ENCODE results near the gene ARID5A. TPM values are rescaled to one million over a fixed set of nuclear protein-coding genes. Genes with fewer than 3 reads are reported as not detected.
A peak's percentile ranks its signal among the peaks of the same experiment; 100 is the strongest.
"Not testable (repeated sequence)": the region's sequence is repeated elsewhere in the genome, so short reads cannot be mapped to it uniquely, and the experiment has no call there.

ARID5A gene, protein sequence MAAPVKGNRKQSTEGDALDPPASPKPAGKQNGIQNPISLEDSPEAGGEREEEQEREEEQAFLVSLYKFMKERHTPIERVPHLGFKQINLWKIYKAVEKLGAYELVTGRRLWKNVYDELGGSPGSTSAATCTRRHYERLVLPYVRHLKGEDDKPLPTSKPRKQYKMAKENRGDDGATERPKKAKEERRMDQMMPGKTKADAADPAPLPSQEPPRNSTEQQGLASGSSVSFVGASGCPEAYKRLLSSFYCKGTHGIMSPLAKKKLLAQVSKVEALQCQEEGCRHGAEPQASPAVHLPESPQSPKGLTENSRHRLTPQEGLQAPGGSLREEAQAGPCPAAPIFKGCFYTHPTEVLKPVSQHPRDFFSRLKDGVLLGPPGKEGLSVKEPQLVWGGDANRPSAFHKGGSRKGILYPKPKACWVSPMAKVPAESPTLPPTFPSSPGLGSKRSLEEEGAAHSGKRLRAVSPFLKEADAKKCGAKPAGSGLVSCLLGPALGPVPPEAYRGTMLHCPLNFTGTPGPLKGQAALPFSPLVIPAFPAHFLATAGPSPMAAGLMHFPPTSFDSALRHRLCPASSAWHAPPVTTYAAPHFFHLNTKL
- polyA plus RNA-seq (2013, experiment 1 of 2; ENCODE audit: insufficient read length) = 12.7 TPM
- polyA plus RNA-seq (2013, experiment 2 of 2; ENCODE audit: insufficient read length) = 12.5 TPM

DNA sequence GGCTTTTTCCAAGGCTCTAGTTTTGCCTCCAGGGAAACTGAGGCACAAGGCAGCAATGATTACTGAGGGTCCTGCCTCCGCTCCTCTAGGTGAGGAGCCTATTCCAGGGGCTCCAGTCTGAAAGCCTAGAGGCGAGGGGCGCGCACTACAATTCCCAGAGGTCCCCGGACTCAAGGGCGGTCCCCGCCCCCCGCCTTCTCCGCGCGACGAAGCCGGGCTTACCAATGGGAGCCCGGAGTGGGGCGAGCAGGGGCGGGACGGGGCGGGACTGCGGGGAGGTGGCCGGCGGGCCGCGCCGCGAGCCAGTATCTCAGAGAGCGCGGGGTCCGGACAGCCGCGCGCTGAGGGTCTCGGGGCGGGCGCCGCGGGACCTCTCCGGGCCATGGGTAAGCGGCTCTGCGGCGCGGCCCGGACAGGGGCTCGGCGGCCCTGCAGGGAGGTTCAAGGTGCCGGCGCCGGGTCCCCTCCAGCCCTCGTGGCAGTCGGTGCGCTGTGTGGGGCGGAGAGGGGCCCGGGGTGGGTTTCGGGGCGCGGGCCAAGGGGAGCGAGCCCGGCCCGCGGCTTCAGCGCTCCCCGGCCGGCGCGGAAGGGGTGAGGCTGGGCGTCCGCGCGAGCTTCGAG lies at the start of gene ARID5A:
TSS of gene ARID5A (plus strand) at position 308 of the 621 bp plus-strand sequence. CDS start at position 383, 75 bp downstream.
- peak; percentile 90 for DNase-seq

GRCh38 chr2:96489261-96489660 lies 47.3 kb upstream of the ARID5A start:
- DNase-seq = no peak

DNA sequence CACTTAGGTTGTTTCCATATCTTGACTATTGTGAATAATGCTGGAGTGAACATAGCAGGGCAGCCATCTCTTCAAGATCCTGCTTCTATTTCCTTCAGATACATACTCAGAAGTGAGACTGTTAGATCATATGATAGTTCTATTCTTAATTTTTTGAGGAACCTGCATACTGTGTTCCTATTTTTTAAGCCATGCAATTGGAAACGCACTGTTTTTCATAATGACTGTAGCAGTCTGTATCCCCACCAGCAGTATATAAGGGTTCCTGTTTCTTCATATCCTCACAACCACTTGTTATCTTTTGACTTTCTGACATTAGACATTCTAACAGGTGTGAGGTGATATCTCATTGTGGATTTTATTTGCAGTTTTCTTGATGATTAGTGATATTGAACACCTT lies 46.9 kb upstream of the ARID5A start:
- DNase-seq = no peak

DNA sequence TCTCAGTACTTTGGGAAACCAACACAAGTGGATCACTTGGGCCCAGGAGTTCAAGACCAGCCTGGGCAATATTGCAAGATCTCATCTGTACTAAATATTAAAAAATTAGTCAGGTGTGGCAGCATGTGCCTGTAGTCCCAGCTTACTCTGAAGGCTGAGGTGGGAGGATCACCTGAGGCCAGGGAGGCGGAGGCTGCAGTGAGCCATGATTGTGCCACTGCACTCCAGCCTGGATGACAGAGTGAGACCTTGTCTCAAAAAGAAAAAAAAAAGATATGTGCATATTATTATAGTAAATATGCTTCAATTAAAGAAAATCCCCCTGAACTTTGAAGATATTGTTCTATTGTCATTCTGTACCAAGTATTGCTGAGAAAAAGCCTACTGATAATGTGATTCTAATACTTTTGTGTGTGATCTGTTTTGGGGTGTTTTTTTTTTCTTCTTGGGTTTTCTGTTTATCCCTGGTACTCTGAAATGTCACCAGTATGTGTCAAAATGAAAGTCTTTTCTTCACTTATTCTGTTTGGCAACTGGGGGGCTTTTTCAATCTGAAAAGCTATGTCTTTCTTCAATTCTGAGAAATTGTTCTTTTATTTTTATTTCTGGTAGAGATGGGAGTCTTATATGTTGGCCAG lies 44.6 kb upstream of the ARID5A start:
- DNase-seq = no peak

DNA sequence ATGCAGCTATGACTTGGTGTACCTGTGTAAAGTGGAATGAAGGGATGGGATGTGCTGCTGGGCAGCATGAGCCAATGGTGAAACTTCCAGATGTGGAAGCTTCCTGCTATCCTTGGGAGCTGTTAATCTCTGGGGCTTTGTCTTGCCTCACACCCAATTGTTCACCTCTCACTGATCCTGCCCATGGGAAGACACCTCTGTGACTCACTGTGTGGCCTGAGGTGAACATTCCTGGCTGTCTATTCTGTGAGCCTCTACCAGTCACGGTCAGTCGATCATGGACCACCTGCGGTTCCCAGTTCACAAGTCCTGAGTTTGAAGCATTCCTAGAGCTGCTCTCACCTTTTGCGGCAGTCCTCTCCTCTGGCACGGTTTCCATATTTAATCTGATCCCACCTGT lies 43.5 kb upstream of the ARID5A start:
- DNase-seq = no peak

DNA sequence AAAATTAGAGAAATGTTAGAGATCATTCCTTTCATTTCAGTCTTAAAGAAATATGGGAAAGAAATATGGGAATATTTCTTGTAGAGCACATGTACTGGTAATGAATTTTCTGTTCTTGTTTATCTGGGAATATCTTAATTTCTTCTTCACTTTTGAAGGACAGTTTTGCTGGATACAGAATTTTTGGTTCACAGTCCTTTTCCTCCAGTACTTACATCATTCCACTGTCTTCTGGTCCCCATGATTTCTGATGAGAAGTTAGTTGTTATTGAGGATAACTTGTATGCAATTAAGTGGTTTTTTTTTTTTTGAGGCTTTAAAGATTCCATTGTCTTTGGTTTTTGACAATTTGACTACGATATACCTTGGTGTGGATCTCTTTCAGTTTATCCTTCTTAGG lies 42.4 kb upstream of the ARID5A start:
- DNase-seq = no peak

DNA sequence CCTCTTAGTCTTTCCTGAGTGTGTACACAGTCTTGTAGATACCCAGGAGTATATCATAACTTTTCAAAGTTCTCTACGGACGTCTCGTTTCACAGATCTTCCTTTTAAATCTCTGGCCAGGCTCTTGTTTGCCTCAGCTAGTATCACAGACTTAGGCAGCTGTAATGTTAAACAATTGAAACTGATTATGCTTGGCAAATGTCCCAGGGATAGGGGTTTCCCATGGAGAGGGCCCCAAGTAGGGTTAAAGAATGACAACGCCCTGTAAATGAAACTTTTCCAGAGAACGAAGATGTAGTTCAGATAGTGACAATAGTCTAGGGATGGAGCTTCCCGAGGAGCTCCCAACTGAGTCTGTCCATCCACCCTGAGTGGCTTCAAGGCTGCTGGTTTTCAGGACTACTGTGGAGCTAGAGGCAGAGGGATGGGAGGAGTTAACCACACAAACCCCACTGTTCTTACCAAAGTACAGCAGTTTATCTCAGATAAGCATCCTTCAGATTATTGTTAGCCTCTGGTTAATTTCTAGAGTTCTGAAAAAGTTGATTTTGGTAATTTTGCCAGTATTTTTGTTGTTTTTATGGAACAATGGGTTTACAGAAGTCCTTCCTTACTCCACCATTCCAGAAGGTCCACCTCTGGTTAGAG lies 40.4 kb upstream of the ARID5A start:
- no peak for DNase-seq

DNA sequence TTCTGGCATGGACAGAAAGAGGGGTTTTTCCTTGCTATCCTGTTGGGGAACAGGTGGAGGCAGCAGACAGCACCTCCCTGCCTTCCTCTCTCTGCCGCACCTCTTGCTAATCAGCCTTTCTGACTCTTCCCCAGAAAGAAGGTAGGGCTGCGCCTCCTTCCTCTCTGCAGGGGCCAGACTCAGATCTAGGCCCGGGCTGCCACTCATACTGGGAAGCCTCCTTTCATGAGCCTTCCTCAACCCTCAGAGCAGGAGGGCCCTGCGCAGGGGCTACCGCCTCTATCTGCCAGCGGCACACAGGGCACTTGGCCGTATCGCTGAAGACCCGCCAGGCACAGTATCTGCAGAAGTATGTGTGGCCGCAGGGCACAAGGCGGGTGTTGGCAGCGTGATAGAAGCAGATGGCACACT lies 38.5 kb upstream of the ARID5A start:
- DNase-seq = no peak

GRCh38 chr2:96498611-96499010 lies 37.9 kb upstream of the ARID5A start:
- not testable (repeated sequence) for DNase-seq

GRCh38 chr2:96499061-96499960 lies 37.2 kb upstream of the ARID5A start:
- DNase-seq = no peak

DNA sequence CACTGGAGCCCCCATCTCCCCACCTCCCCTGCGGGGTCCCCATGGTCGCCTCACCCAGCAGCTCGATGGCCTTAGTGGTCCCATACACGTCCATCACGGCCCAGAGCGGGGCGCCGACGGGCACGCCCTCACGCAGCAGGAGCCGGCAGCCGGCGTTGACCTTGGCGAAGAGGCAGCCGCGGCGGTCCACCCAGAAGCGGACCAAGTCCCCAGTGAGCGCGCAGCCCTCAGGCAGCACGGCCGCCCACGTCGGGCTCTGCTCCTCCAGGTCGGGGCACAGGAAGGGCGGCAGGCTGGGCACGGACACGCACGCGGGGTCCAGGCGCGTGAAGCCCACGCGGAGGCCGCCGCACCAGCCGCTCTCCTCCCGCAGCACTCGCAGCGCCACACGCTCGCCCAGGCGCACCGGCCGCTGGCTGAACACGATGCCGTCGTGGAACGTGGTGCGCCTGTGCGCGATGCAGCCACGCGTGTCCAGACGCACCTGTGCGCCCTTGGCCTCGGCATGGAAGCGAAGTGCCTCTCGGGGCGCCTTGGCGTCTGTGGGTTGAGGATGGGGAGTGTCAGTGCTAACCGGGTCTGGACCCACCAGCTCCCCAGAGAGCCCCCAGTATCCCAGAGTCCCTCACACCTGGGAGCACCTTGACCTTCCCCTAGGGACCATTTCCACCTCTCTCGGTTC lies 36.0 kb upstream of the ARID5A start:
- no peak for DNase-seq

- no peak for DNase-seq
Observed at GRCh38 chr2:96501471-96501874, 35.1 kb upstream of the ARID5A start.

GRCh38 chr2:96501886-96502810 lies 34.4 kb upstream of the ARID5A start:
- no peak for DNase-seq

GRCh38 chr2:96502891-96503636 lies 33.5 kb upstream of the ARID5A start:
- DNase-seq = no peak

GRCh38 chr2:96503637-96504243 lies 32.8 kb upstream of the ARID5A start:
- DNase-seq = no peak

GRCh38 chr2:96505231-96505889 lies 31.2 kb upstream of the ARID5A start, which contains the start of gene NEURL3:
Gene NEURL3, minus strand, starts transcription at chr2:96505357. Its CDS starts 71 bp downstream, at chr2:96505286.
- no peak for DNase-seq

- no peak for DNase-seq
Observed at GRCh38 chr2:96506016-96506906, 30.3 kb upstream of the ARID5A start.
